HCT116 (cell line): ENCODE measurements around the gene SPATC1L. TPM values are rescaled to one million over a fixed set of nuclear protein-coding genes. Genes with fewer than 3 reads are reported as not detected.

Experiments used
- ATAC-seq: fragments of 200-7000 bp; cut with Tn5 transposase; 2 replicates; pipeline ENCODE4 v1.9.1; 2020; ENCODE audit warnings: mild to moderate bottlenecking, moderate library complexity
- BruUV-seq: library from RNA; stranded (reverse); fragments of 400-500 nt; replicated peaks from 2 replicates; lab custom pipeline; 2021; lab: Mats Ljungman, UMichigan
- CTCF ChIA-PET: fragments of 300-600 bp; sonication (Branson Sonifier 250); formaldehyde crosslinking; loops from one replicate; lab custom pipeline; 2021; ENCODE audit warnings: antibody characterized with exemption; lab: Charles Lee
- POLR2A ChIA-PET: fragments of 300-600, 350-600 bp; sonication (Branson Sonifier 250); formaldehyde crosslinking; loops from one replicate; lab custom pipeline; 2021; ENCODE audit warnings: antibody characterized with exemption; lab: Charles Lee
- RAD21 ChIA-PET, 2 experiments: fragments of 300-600 bp; sonication (Branson Sonifier 250); formaldehyde crosslinking; loops; one replicate each; lab custom pipeline; 2023; ENCODE audit warnings: low total read pairs in 2 of 2; ENCODE audit not compliant: uncharacterized antibody in 2 of 2, unreplicated experiment in 2 of 2, low non-redundant PET in 1 of 2; lab: Charles Lee
- DNase-seq: peaks from one replicate; pipeline ENCODE4 v3.0.0-alpha.2; 2010; ENCODE audit warnings: low read depth, low spot score
- H2AFZ ChIP-seq: fragments of 200-600 bp; shearing (Covaris generic), sonication (generic); 2 replicates; pipeline ENCODE4 v1.6.1; 2017; ENCODE audit warnings: low read depth, mixed run types, mixed read lengths, antibody characterized with exemption, low read length; ENCODE audit not compliant: poor library complexity, severe bottlenecking
- H3K27ac ChIP-seq: 2 replicates; pipeline ENCODE4 v1.5.1; 2012; ENCODE audit warnings: low read depth, low read length
- H3K27me3 ChIP-seq: fragments of 200-600 bp; sonication (generic); 2 replicates; pipeline ENCODE4 v1.6.1; 2016; ENCODE audit warnings: mixed run types, low read length, mixed read lengths; ENCODE audit not compliant: insufficient read depth
- H3K36me3 ChIP-seq, 2 experiments: fragments of 200-500 bp in 1 of 2; fragments of 200-600 bp in 1 of 2; sonication (Bioruptor generic) in 1 of 2; sonication (generic) in 1 of 2; 2 replicates each; pipeline versions ENCODE4 v1.5.1 to v1.6.1; 2014 to 2016; ENCODE audit warnings: low read length in 2 of 2, inconsistent platforms in 1 of 2, mixed read lengths in 1 of 2, mixed run types in 1 of 2; ENCODE audit not compliant: insufficient read depth in 2 of 2, control insufficient read depth in 1 of 2
- H3K4me1 ChIP-seq, 2 experiments: fragments of 200-600 bp in 1 of 2; sonication (generic) in 1 of 2; 2 replicates each; pipeline versions ENCODE4 v1.5.1 to v1.6.1; 2012 to 2017; ENCODE audit warnings: low read length in 2 of 2, inconsistent platforms in 1 of 2, mild to moderate bottlenecking in 1 of 2, mixed read lengths in 1 of 2, mixed run types in 1 of 2, moderate library complexity in 1 of 2; ENCODE audit not compliant: insufficient read depth in 2 of 2, control insufficient read depth in 1 of 2
- H3K4me2 ChIP-seq: fragments of 200-600 bp; sonication (generic); 2 replicates; pipeline ENCODE4 v1.6.1; 2017; ENCODE audit warnings: mixed run types, low read length, mixed read lengths
- H3K4me3 ChIP-seq, 2 experiments: fragments of 200-600 bp in 1 of 2; sonication (generic) in 1 of 2; replicated peaks in 1 of 2; 2 replicates each; pipeline ENCODE4 v1.5.1; 2011 to 2016; ENCODE audit warnings: low read length in 2 of 2, control low read depth in 1 of 2, low read depth in 1 of 2, mild to moderate bottlenecking in 1 of 2, mixed read lengths in 1 of 2, mixed run types in 1 of 2
- H3K79me2 ChIP-seq: fragments of 200-600 bp; sonication (generic); 2 replicates; pipeline ENCODE4 v1.6.1; 2017; ENCODE audit warnings: mild to moderate bottlenecking, mixed run types, low read length, moderate library complexity, mixed read lengths; ENCODE audit not compliant: insufficient read depth
- H3K9ac ChIP-seq: fragments of 200-600 bp; sonication (generic); 2 replicates; pipeline ENCODE4 v1.6.1; 2016; ENCODE audit warnings: low read length, mixed read lengths
- H3K9me2 ChIP-seq: fragments of 200-600 bp; sonication (generic), shearing (Covaris generic); 2 replicates; pipeline ENCODE4 v1.6.1; 2017; ENCODE audit warnings: mixed run types, mild to moderate bottlenecking, moderate library complexity; ENCODE audit not compliant: insufficient read depth
- H3K9me3 ChIP-seq, 2 experiments: fragments of 200-500 bp in 1 of 2; fragments of 200-600 bp in 1 of 2; sonication (Bioruptor generic) in 1 of 2; sonication (generic) in 1 of 2; 2 replicates each; pipeline ENCODE4 v1.6.1; 2014 to 2017; ENCODE audit warnings: low read length in 2 of 2, mixed read lengths in 2 of 2, inconsistent platforms in 1 of 2, low read depth in 1 of 2, mild to moderate bottlenecking in 1 of 2, mixed run types in 1 of 2, moderate library complexity in 1 of 2; ENCODE audit not compliant: control insufficient read depth in 1 of 2, insufficient read depth in 1 of 2
- H4K20me1 ChIP-seq: fragments of 200-600 bp; sonication (generic), shearing (Covaris generic); 2 replicates; pipeline ENCODE4 v1.6.1; 2017; ENCODE audit warnings: mixed run types, mild to moderate bottlenecking, moderate library complexity; ENCODE audit not compliant: insufficient read depth
- ATF3 ChIP-seq: IDR thresholded peaks from 2 replicates; pipeline ENCODE4 v1.6.1; 2012
- CBX3 ChIP-seq: IDR thresholded peaks from 2 replicates; pipeline ENCODE4 v1.6.1; 2012; ENCODE audit warnings: low read depth
- CEBPB ChIP-seq: IDR thresholded peaks from 2 replicates; pipeline ENCODE4 v1.6.1; 2012; ENCODE audit warnings: low read depth
- CTCF ChIP-seq, 3 experiments: fragments of 200-600 bp in 1 of 3; sonication (generic) in 1 of 3; IDR thresholded peaks in 2 of 3; conservative IDR thresholded peaks in 1 of 3; 2 replicates each; pipeline ENCODE4 v1.5.1; 2012 to 2017; ENCODE audit warnings: low read depth in 2 of 3, low read length in 2 of 3, antibody characterized with exemption in 1 of 3, borderline replicate concordance in 1 of 3, control low read depth in 1 of 3, mild to moderate bottlenecking in 1 of 3, mixed read lengths in 1 of 3, mixed run types in 1 of 3, moderate library complexity in 1 of 3; ENCODE audit not compliant: insufficient read depth in 1 of 3
- ELF1 ChIP-seq: IDR thresholded peaks from 2 replicates; pipeline ENCODE4 v1.6.1; 2012; ENCODE audit warnings: low read depth, borderline replicate concordance
- EZH2 ChIP-seq: fragments of 200-600 bp; sonication (generic); IDR thresholded peaks from 2 replicates; pipeline ENCODE4 v1.6.1; 2017; ENCODE audit warnings: antibody characterized with exemption, mixed run types
- EZH2phosphoT487 ChIP-seq: fragments of 200-600 bp; IDR thresholded peaks from 2 replicates; pipeline ENCODE4 v1.6.1; 2018; ENCODE audit warnings: antibody characterized with exemption, borderline replicate concordance
- FOSL1 ChIP-seq: IDR thresholded peaks from 2 replicates; pipeline ENCODE4 v1.6.1; 2012; ENCODE audit warnings: low read depth
- JUND ChIP-seq: IDR thresholded peaks from 2 replicates; pipeline ENCODE4 v1.6.1; 2012
- MAX ChIP-seq: IDR thresholded peaks from 2 replicates; pipeline ENCODE4 v1.6.1; 2012
- POLR2A ChIP-seq: IDR thresholded peaks from 2 replicates; pipeline ENCODE4 v1.7.0; 2011; ENCODE audit warnings: borderline replicate concordance; ENCODE audit not compliant: insufficient read depth, insufficient read length; ENCODE audit errors: extremely low read depth
- POLR2AphosphoS5 ChIP-seq: IDR thresholded peaks from 2 replicates; pipeline ENCODE4 v1.6.1; 2011; ENCODE audit warnings: mild to moderate bottlenecking, low read depth, low read length, moderate library complexity
- RAD21 ChIP-seq: IDR thresholded peaks from 2 replicates; pipeline ENCODE4 v1.6.1; 2012; ENCODE audit warnings: low read depth, mild to moderate bottlenecking
- REST ChIP-seq: IDR thresholded peaks from 2 replicates; pipeline ENCODE4 v1.6.1; 2012; ENCODE audit warnings: low read depth
- SIN3A ChIP-seq: IDR thresholded peaks from 2 replicates; pipeline ENCODE4 v1.6.1; 2012; ENCODE audit warnings: low read depth
- SP1 ChIP-seq: IDR thresholded peaks from 2 replicates; pipeline ENCODE4 v1.6.1; 2012; ENCODE audit warnings: low read depth
- TCF7L2 ChIP-seq: IDR thresholded peaks from 2 replicates; pipeline ENCODE4 v1.7.0; 2011; ENCODE audit warnings: borderline replicate concordance, inconsistent platforms; ENCODE audit not compliant: insufficient read depth, insufficient read length; ENCODE audit errors: extremely low read depth
- YY1 ChIP-seq: IDR thresholded peaks from 2 replicates; pipeline ENCODE4 v1.6.1; 2011; ENCODE audit warnings: low read length, low read depth, moderate library complexity, mild to moderate bottlenecking; ENCODE audit not compliant: insufficient replicate concordance; ENCODE audit errors: extremely low read depth
- ZFX ChIP-seq: fragments of 450-650 bp; IDR thresholded peaks from 2 replicates; pipeline ENCODE4 v1.6.1; 2017
- intact Hi-C: fragments of 100-400 bp; cut with micrococcal nuclease; formaldehyde crosslinking; loops from 2 replicates; pipeline ENCODE4 v1.10.0; 2022
- total RNA-seq: library from RNA; stranded (reverse); gene quantifications from one replicate; pipeline ENCODE4 v1.2.1, GENCODE V29; 2021; ENCODE audit not compliant: unreplicated experiment

Gene SPATC1L
- total RNA-seq, 1 experiment from 2014 or later: 1.3 TPM

- no peak overlapping the region for H3K4me3 ChIP-seq
- H3K79me2 ChIP-seq: no peaks in the 10 kb centered on the region
- intact Hi-C loops: no loop called here
- no peak overlapping the region for H3K4me2 ChIP-seq
- DNase-seq (no peak), ATAC-seq (no peak)
- no peaks in the 10 kb centered on the region for H3K27me3 ChIP-seq
- RAD21 ChIA-PET: no interaction called here
- H2AFZ ChIP-seq: no peak overlapping the region
- no peaks in the 10 kb centered on the region for H3K9me2 ChIP-seq
- H3K9ac ChIP-seq: no peak overlapping the region
- H3K9me3 ChIP-seq: no peaks in the 10 kb centered on the region
- no peak for TF ChIP-seq ELF1
- TF ChIP-seq POLR2A: no peak
- TF ChIP-seq YY1: no peak
- no peak for TF ChIP-seq EZH2
- TF ChIP-seq ZFX: no peak
- no peak for TF ChIP-seq SP1
- no peak for TF ChIP-seq REST
- TF ChIP-seq TCF7L2: no peak
- no peak for TF ChIP-seq EZH2phosphoT487
- TF ChIP-seq CTCF (IDR thresholded peaks at IDR 0.05 in 2 of 3, conservative IDR thresholded peaks at IDR 0.05 in 1 of 3; ENCODE audit: borderline replicate concordance in 1 of 3, insufficient read depth in 1 of 3, low read depth in 2 of 3, low read length in 2 of 3): no peak
- no peak for TF ChIP-seq ATF3
- TF ChIP-seq CBX3: no peak
- no peak for TF ChIP-seq JUND
- no peak for TF ChIP-seq POLR2AphosphoS5
- TF ChIP-seq RAD21: no peak
- TF ChIP-seq MAX: no peak
- TF ChIP-seq CEBPB: no peak
- TF ChIP-seq SIN3A: no peak
- no peak for TF ChIP-seq FOSL1
- no peaks in the 10 kb centered on the region for H4K20me1 ChIP-seq
- H3K27ac ChIP-seq: no peak overlapping the region
- H3K36me3 ChIP-seq: no peaks in the 10 kb centered on the region; a peak in 1 of 4 replicates
- H3K4me1 ChIP-seq: no peaks in the 10 kb centered on the region
- POLR2A ChIA-PET: no interaction called here
- no TSS peak for BruUV-seq
- CTCF ChIA-PET: interaction anchor here (1.1 kb wide), 1 partner anchor 56 kb away, joined by 3 read pairs; no protein-coding TSS in a partner anchor
Observed at GRCh38 chr21:46208761-46209721, 24.8 kb upstream of the SPATC1L start.
